MM.1S (cell line): ENCODE data around the gene KIAA1549.

ENCODE experiments used
- EZH2 ChIP-seq: fragments of 300-600 bp; sonication (generic); optimal IDR thresholded peaks from 2 replicates; pipeline ENCODE3; 2017; ENCODE audit warnings: low read depth, mild to moderate bottlenecking, antibody characterized with exemption, low read length, mixed read lengths
- TF ChIP-seq, protein P1 (sequence below): fragments of 300-600 bp; sonication (generic); IDR thresholded peaks from 2 replicates; pipeline ENCODE4 v1.5.1; 2016; ENCODE audit warnings: antibody characterized with exemption, low read length, mixed read lengths

DNA sequence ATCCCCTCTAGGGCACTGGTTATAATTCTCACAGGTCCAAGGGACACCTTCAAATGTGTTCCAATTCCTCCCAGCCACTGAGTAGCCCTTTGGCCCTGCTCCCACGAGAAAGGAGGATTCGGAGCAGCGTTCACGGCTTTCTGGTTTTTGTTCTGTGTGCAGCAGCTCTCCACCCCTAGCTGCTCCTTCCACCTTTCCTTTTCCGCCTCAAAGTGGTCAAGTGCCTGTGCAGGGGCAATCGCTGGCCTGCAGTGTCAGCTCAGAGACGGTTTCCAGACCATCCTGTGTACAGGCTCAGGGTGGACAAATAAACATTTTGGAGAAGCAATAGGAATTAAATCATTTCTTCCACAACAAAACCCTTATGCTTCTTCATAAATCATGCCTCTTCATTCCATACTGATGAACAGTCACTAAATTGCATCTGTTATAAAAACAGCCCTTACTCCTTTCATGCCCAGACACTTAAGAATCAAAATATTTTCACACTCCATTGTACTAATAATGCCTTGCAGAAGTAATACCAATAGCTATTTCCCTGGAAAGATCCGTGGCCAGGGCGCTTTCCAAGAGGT is 1.1 kb downstream of the KIAA1549 start:
- TF ChIP-seq, protein P1, sequence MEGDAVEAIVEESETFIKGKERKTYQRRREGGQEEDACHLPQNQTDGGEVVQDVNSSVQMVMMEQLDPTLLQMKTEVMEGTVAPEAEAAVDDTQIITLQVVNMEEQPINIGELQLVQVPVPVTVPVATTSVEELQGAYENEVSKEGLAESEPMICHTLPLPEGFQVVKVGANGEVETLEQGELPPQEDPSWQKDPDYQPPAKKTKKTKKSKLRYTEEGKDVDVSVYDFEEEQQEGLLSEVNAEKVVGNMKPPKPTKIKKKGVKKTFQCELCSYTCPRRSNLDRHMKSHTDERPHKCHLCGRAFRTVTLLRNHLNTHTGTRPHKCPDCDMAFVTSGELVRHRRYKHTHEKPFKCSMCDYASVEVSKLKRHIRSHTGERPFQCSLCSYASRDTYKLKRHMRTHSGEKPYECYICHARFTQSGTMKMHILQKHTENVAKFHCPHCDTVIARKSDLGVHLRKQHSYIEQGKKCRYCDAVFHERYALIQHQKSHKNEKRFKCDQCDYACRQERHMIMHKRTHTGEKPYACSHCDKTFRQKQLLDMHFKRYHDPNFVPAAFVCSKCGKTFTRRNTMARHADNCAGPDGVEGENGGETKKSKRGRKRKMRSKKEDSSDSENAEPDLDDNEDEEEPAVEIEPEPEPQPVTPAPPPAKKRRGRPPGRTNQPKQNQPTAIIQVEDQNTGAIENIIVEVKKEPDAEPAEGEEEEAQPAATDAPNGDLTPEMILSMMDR: no peak
- no peak for TF ChIP-seq EZH2
